WTC11 (cell line): Measurements from ENCODE around the gene ZNF492. TPM values are rescaled to one million over a fixed set of nuclear protein-coding genes. Genes with fewer than 3 reads are reported as not detected.

Experiments used
- ATAC-seq: fragments of 200-7000 bp; cut with Tn5 transposase; 2 replicates; pipeline ENCODE4 v1.10.0; 2021; ENCODE audit warnings: mild to moderate bottlenecking, moderate library complexity
- CTCF ChIA-PET: fragments of 300-600 bp; sonication (Branson Sonifier 250); formaldehyde crosslinking; loops from one replicate; lab custom pipeline; 2021; ENCODE audit warnings: antibody characterized with exemption; lab: Charles Lee
- POLR2A ChIA-PET: fragments of 350-600 bp; sonication (Branson Sonifier 250); formaldehyde crosslinking; loops from one replicate; lab custom pipeline; 2021; ENCODE audit warnings: antibody characterized with exemption; lab: Charles Lee
- DNase-seq: peaks from one replicate; pipeline ENCODE4 v3.0.0; 2021; ENCODE audit warnings: low spot score
- H3K27ac Mint-ChIP-seq: 2 replicates; pipeline ENCODE4 v1.8.0; 2021; ENCODE audit warnings: mixed read lengths
- H3K27me3 Mint-ChIP-seq: 2 replicates; pipeline ENCODE4 v1.8.0; 2021; ENCODE audit warnings: low read depth, mild to moderate bottlenecking, moderate library complexity, mixed read lengths
- H3K36me3 Mint-ChIP-seq: 2 replicates; pipeline ENCODE4 v1.8.0; 2021; ENCODE audit warnings: mixed read lengths
- H3K4me1 Mint-ChIP-seq: 2 replicates; pipeline ENCODE4 v1.8.0; 2022; ENCODE audit warnings: mixed read lengths
- H3K4me3 Mint-ChIP-seq: 2 replicates; pipeline ENCODE4 v1.8.0; 2021; ENCODE audit warnings: mild to moderate bottlenecking, moderate library complexity, mixed read lengths
- H3K9me3 Mint-ChIP-seq: 2 replicates; pipeline ENCODE4 v1.8.0; 2021; ENCODE audit warnings: mixed read lengths
- CBFB ChIP-seq: sonication (generic); formaldehyde crosslinking; IDR thresholded peaks from 2 replicates; pipeline ENCODE4 v1.8.1; 2022; ENCODE audit warnings: mild to moderate bottlenecking, low read depth, missing genetic modification reagents
- CREB1 ChIP-seq: sonication (generic); formaldehyde crosslinking; IDR thresholded peaks from 2 replicates; pipeline ENCODE4 v1.8.0; 2023; ENCODE audit warnings: mild to moderate bottlenecking, missing genetic modification reagents
- EMX1 ChIP-seq: fragments of 250-450 bp; sonication (Bioruptor Pico); IDR thresholded peaks from 2 replicates; pipeline ENCODE4 v1.8.0; 2021; ENCODE audit warnings: mild to moderate bottlenecking
- FOXP1 ChIP-seq: sonication (generic); formaldehyde crosslinking; IDR thresholded peaks from 2 replicates; pipeline ENCODE4 v1.8.0; 2022; ENCODE audit warnings: missing genetic modification reagents, mild to moderate bottlenecking, moderate library complexity, borderline replicate concordance
- IRF2 ChIP-seq: sonication (generic); formaldehyde crosslinking; IDR thresholded peaks from 2 replicates; pipeline ENCODE4 v1.8.0; 2022; ENCODE audit warnings: low read depth, missing genetic modification reagents, borderline replicate concordance
- JAZF1 ChIP-seq: fragments of 250-450 bp; sonication (Bioruptor Pico); IDR thresholded peaks from 2 replicates; pipeline ENCODE4 v1.9.0; 2021; ENCODE audit warnings: moderate library complexity, mild to moderate bottlenecking, inconsistent platforms
- MLX ChIP-seq: sonication (generic); formaldehyde crosslinking; IDR thresholded peaks from 2 replicates; pipeline ENCODE4 v1.8.1; 2023; ENCODE audit warnings: mild to moderate bottlenecking, missing genetic modification reagents, moderate library complexity
- NFE2L1 ChIP-seq: sonication (generic); formaldehyde crosslinking; IDR thresholded peaks from 2 replicates; pipeline ENCODE4 v1.8.1; 2023; ENCODE audit warnings: missing genetic modification reagents
- NR3C1 ChIP-seq: sonication (generic); formaldehyde crosslinking; conservative IDR thresholded peaks from 2 replicates; pipeline ENCODE4 v1.8.1; 2023; ENCODE audit warnings: low read depth, mild to moderate bottlenecking, missing genetic modification reagents
- RELA ChIP-seq: sonication (generic); formaldehyde crosslinking; IDR thresholded peaks from 2 replicates; pipeline ENCODE4 v1.8.1; 2022; ENCODE audit warnings: missing genetic modification reagents, mild to moderate bottlenecking, borderline replicate concordance
- SMAD4 ChIP-seq: sonication (generic); formaldehyde crosslinking; IDR thresholded peaks from 2 replicates; pipeline ENCODE4 v1.8.0; 2022; ENCODE audit warnings: mild to moderate bottlenecking, missing genetic modification reagents
- SOX15 ChIP-seq: fragments of 250-450 bp; sonication (Bioruptor Pico); IDR thresholded peaks from 2 replicates; pipeline ENCODE4 v1.9.0; 2021; ENCODE audit warnings: mild to moderate bottlenecking
- ZNF423 ChIP-seq: fragments of 250-450 bp; sonication (Bioruptor Pico); IDR thresholded peaks from 2 replicates; pipeline ENCODE4 v2.1.2; 2022; ENCODE audit warnings: mild to moderate bottlenecking, moderate library complexity
- total RNA-seq: library from RNA; stranded (reverse); gene quantifications from 3 replicates; pipeline ENCODE4 v1.2.3, GENCODE V29; 2021
- TF ChIP-seq, protein P1 (sequence below): sonication (generic); formaldehyde crosslinking; IDR thresholded peaks from 2 replicates; pipeline ENCODE4 v1.8.0; 2022; ENCODE audit warnings: mild to moderate bottlenecking, missing genetic modification reagents
- TF ChIP-seq, protein P2 (sequence below): fragments of 250-450 bp; sonication (Bioruptor Pico); IDR thresholded peaks from 2 replicates; pipeline ENCODE4 v1.9.0; 2021; ENCODE audit warnings: mild to moderate bottlenecking, borderline replicate concordance
- TF ChIP-seq, protein P3 (sequence below): sonication (generic); formaldehyde crosslinking; IDR thresholded peaks from 2 replicates; pipeline ENCODE4 v1.8.1; 2022; ENCODE audit warnings: mild to moderate bottlenecking, missing genetic modification reagents, moderate library complexity, borderline replicate concordance
- TF ChIP-seq, protein P4 (sequence below): sonication (generic); formaldehyde crosslinking; IDR thresholded peaks from 2 replicates; pipeline ENCODE4 v1.8.1; 2022; ENCODE audit warnings: low read depth, missing genetic modification reagents, borderline replicate concordance
- TF ChIP-seq, protein P5 (sequence below): sonication (generic); formaldehyde crosslinking; IDR thresholded peaks from 2 replicates; pipeline ENCODE4 v1.8.1; 2022; ENCODE audit warnings: mild to moderate bottlenecking, moderate library complexity, missing genetic modification reagents
- TF ChIP-seq, protein P6 (sequence below): sonication (generic); formaldehyde crosslinking; IDR thresholded peaks from 2 replicates; pipeline ENCODE4 v1.8.1; 2023; ENCODE audit warnings: mild to moderate bottlenecking, missing genetic modification reagents

ZNF492 gene
- total RNA-seq, 1 experiment from 2014 or later: 0.17 TPM

- TF ChIP-seq, protein P1, sequence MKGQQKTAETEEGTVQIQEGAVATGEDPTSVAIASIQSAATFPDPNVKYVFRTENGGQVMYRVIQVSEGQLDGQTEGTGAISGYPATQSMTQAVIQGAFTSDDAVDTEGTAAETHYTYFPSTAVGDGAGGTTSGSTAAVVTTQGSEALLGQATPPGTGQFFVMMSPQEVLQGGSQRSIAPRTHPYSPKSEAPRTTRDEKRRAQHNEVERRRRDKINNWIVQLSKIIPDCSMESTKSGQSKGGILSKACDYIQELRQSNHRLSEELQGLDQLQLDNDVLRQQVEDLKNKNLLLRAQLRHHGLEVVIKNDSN (CRISPR knock-in tag): no peak
- TF ChIP-seq IRF2 (CRISPR knock-in tag) (no peak), CBFB (CRISPR knock-in tag) (no peak), RELA (CRISPR knock-in tag) (no peak)
- TF ChIP-seq, protein P2, sequence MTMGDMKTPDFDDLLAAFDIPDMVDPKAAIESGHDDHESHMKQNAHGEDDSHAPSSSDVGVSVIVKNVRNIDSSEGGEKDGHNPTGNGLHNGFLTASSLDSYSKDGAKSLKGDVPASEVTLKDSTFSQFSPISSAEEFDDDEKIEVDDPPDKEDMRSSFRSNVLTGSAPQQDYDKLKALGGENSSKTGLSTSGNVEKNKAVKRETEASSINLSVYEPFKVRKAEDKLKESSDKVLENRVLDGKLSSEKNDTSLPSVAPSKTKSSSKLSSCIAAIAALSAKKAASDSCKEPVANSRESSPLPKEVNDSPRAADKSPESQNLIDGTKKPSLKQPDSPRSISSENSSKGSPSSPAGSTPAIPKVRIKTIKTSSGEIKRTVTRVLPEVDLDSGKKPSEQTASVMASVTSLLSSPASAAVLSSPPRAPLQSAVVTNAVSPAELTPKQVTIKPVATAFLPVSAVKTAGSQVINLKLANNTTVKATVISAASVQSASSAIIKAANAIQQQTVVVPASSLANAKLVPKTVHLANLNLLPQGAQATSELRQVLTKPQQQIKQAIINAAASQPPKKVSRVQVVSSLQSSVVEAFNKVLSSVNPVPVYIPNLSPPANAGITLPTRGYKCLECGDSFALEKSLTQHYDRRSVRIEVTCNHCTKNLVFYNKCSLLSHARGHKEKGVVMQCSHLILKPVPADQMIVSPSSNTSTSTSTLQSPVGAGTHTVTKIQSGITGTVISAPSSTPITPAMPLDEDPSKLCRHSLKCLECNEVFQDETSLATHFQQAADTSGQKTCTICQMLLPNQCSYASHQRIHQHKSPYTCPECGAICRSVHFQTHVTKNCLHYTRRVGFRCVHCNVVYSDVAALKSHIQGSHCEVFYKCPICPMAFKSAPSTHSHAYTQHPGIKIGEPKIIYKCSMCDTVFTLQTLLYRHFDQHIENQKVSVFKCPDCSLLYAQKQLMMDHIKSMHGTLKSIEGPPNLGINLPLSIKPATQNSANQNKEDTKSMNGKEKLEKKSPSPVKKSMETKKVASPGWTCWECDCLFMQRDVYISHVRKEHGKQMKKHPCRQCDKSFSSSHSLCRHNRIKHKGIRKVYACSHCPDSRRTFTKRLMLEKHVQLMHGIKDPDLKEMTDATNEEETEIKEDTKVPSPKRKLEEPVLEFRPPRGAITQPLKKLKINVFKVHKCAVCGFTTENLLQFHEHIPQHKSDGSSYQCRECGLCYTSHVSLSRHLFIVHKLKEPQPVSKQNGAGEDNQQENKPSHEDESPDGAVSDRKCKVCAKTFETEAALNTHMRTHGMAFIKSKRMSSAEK (CRISPR knock-in tag): no peak
- TF ChIP-seq, protein P3, sequence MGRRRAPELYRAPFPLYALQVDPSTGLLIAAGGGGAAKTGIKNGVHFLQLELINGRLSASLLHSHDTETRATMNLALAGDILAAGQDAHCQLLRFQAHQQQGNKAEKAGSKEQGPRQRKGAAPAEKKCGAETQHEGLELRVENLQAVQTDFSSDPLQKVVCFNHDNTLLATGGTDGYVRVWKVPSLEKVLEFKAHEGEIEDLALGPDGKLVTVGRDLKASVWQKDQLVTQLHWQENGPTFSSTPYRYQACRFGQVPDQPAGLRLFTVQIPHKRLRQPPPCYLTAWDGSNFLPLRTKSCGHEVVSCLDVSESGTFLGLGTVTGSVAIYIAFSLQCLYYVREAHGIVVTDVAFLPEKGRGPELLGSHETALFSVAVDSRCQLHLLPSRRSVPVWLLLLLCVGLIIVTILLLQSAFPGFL (CRISPR knock-in tag): no peak
- TF ChIP-seq, protein P4, sequence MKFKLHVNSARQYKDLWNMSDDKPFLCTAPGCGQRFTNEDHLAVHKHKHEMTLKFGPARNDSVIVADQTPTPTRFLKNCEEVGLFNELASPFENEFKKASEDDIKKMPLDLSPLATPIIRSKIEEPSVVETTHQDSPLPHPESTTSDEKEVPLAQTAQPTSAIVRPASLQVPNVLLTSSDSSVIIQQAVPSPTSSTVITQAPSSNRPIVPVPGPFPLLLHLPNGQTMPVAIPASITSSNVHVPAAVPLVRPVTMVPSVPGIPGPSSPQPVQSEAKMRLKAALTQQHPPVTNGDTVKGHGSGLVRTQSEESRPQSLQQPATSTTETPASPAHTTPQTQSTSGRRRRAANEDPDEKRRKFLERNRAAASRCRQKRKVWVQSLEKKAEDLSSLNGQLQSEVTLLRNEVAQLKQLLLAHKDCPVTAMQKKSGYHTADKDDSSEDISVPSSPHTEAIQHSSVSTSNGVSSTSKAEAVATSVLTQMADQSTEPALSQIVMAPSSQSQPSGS (CRISPR knock-in tag): no peak
Measured at GRCh38 chr19:22620912-22621311, 13.2 kb upstream of the ZNF492 start (continued).

- Mint-ChIP-seq H3K9me3 (peaks cover 39% of the 10 kb centered on the region), H3K4me1 (no peaks in the 10 kb centered on the region), H3K27ac (no peak overlapping the region), H3K36me3 (peaks cover 40% of the 10 kb centered on the region), H3K27me3 (peaks cover 5% of the 10 kb centered on the region), H3K4me3 (no peak overlapping the region)
- ChIA-PET CTCF (no interaction called here), POLR2A (no interaction called here)
- DNase-seq: no peak
- ATAC-seq: no peak
- TF ChIP-seq, protein P3 (CRISPR knock-in tag): no peak
- TF ChIP-seq NR3C1 (CRISPR knock-in tag) (no peak), RELA (CRISPR knock-in tag) (no peak), EMX1 (CRISPR knock-in tag) (no peak), ZNF423 (no peak), SMAD4 (CRISPR knock-in tag) (no peak), MLX (CRISPR knock-in tag) (no peak), CREB1 (no peak), JAZF1 (CRISPR knock-in tag) (no peak), FOXP1 (CRISPR knock-in tag) (no peak), NFE2L1 (no peak), SOX15 (CRISPR knock-in tag) (no peak)
- TF ChIP-seq, protein P5, sequence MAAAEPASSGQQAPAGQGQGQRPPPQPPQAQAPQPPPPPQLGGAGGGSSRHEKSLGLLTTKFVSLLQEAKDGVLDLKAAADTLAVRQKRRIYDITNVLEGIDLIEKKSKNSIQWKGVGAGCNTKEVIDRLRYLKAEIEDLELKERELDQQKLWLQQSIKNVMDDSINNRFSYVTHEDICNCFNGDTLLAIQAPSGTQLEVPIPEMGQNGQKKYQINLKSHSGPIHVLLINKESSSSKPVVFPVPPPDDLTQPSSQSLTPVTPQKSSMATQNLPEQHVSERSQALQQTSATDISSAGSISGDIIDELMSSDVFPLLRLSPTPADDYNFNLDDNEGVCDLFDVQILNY (CRISPR knock-in tag): no peak
- TF ChIP-seq, protein P6, sequence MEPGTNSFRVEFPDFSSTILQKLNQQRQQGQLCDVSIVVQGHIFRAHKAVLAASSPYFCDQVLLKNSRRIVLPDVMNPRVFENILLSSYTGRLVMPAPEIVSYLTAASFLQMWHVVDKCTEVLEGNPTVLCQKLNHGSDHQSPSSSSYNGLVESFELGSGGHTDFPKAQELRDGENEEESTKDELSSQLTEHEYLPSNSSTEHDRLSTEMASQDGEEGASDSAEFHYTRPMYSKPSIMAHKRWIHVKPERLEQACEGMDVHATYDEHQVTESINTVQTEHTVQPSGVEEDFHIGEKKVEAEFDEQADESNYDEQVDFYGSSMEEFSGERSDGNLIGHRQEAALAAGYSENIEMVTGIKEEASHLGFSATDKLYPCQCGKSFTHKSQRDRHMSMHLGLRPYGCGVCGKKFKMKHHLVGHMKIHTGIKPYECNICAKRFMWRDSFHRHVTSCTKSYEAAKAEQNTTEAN (CRISPR knock-in tag): no peak
- TF ChIP-seq, protein P2 (CRISPR knock-in tag): no peak
Measured at GRCh38 chr19:22622020-22622419, 12.1 kb upstream of the ZNF492 start.
